ENCODE data around the gene MIS18A.

The MIS18A gene

GRCh38 chr21:32253215-32253641 lies 25.6 kb downstream of the MIS18A start:
- DNase-seq (ENCODE audit: low read depth) = no peak

GRCh38 chr21:32252136-32252535 lies 26.7 kb downstream of the MIS18A start:
- DNase-seq (ENCODE audit: low read depth) = no peak

GRCh38 chr21:32249511-32250280 lies 29.2 kb downstream of the MIS18A start:
- no peak for DNase-seq (ENCODE audit: low read depth)

GRCh38 chr21:32248571-32249461 lies 30.0 kb downstream of the MIS18A start:
- no peak for DNase-seq (ENCODE audit: low read depth)

- DNase-seq (ENCODE audit: low read depth) = no peak
Observed at GRCh38 chr21:32246571-32247140, 32.2 kb downstream of the MIS18A start.

GRCh38 chr21:32245971-32246370 lies 32.9 kb downstream of the MIS18A start:
- DNase-seq (ENCODE audit: low read depth) = no peak

GRCh38 chr21:32240851-32241687 lies 37.8 kb downstream of the MIS18A start:
- no peak for DNase-seq (ENCODE audit: low read depth)

- no peak for DNase-seq (ENCODE audit: low read depth)
Observed at GRCh38 chr21:32239551-32239950, 39.3 kb downstream of the MIS18A start.

GRCh38 chr21:32238063-32238462 lies 40.8 kb downstream of the MIS18A start:
- DNase-seq (ENCODE audit: low read depth) = no peak

- no peak for DNase-seq (ENCODE audit: low read depth)
Observed at GRCh38 chr21:32237021-32237420, 41.8 kb downstream of the MIS18A start.

- DNase-seq (ENCODE audit: low read depth) = no peak
Observed at GRCh38 chr21:32233722-32234301, 45.0 kb downstream of the MIS18A start.

- no peak for DNase-seq (ENCODE audit: low read depth)
Observed at GRCh38 chr21:32233055-32233546, 45.7 kb downstream of the MIS18A start.

GRCh38 chr21:32226444-32226843 lies 52.4 kb downstream of the MIS18A start:
- DNase-seq (ENCODE audit: low read depth) = no peak

All from activated T-cell treated with anti-CD3 and anti-CD28 coated beads for 24 hours (primary cell).